ENCODE measurements around the gene SH3GLB2.

Gene SH3GLB2

GRCh38 chr9:129059796-129060785 lies 32.0 kb upstream of the SH3GLB2 start:
- no peak overlapping the region for H2BK5ac ChIP-seq (ENCODE audit: low read length)
- no peak for DNase-seq (ENCODE audit: low spot score)
- H4K8ac ChIP-seq (ENCODE audit: low read depth, low read length), result no peak overlapping the region
- no peak overlapping the region for H2BK15ac ChIP-seq (ENCODE audit: low read length)
- H3K9ac ChIP-seq (ENCODE audit: low read depth, low read length, poor library complexity), result no peak overlapping the region
- no peak overlapping the region for H2AK5ac ChIP-seq (ENCODE audit: low read depth, low read length)
- no peak overlapping the region for H3K14ac ChIP-seq (ENCODE audit: low read length)
- H3K4me2 ChIP-seq (ENCODE audit: insufficient read depth, low read length, poor library complexity, severe bottlenecking), result no peak overlapping the region
- H3K79me1 ChIP-seq (ENCODE audit: low read depth, low read length), result no peaks in the 10 kb centered on the region
- no peak overlapping the region for H4K91ac ChIP-seq (ENCODE audit: low read depth, low read length, poor library complexity)
- H2BK120ac ChIP-seq (ENCODE audit: low read depth, low read length), result no peak overlapping the region
- H2AFZ ChIP-seq (ENCODE audit: low read length), result no peak overlapping the region
- no peak overlapping the region for H3K4me3 ChIP-seq (ENCODE audit: low read length in 2 of 2)
- H2BK12ac ChIP-seq (ENCODE audit: low read length), result no peak overlapping the region
- WGBS, 2 donors (ENCODE audit: extremely low coverage in 2 of 2, insufficient read length in 2 of 2, insufficient replicate concordance in 1 of 2), result no CpG with 5 or more reads among the region's 37 CpGs
- no peaks in the 10 kb centered on the region for H3K9me3 ChIP-seq (replicated peaks in 1 of 2; ENCODE audit: control insufficient read depth in 2 of 2, insufficient read depth in 1 of 2, low read depth in 1 of 2, low read length in 2 of 2)
- no peak overlapping the region for H3K23ac ChIP-seq (ENCODE audit: low read depth, low read length, poor library complexity)
- no peak overlapping the region for H3K18ac ChIP-seq (ENCODE audit: low read length)
- H3K36me3 ChIP-seq (replicated peaks in 1 of 2; ENCODE audit: control insufficient read depth in 2 of 2, insufficient read depth in 2 of 2, low read length in 2 of 2), result peaks cover 19 to 42% of the 10 kb centered on the region in 2 donors
- no peaks in the 10 kb centered on the region for H3K4me1 ChIP-seq (ENCODE audit: control insufficient read depth in 2 of 2, insufficient read depth in 1 of 2, low read depth in 1 of 2, low read length in 2 of 2)
- no peak overlapping the region for H3K4ac ChIP-seq (ENCODE audit: low read length)
- no peaks in the 10 kb centered on the region for H3K27me3 ChIP-seq (ENCODE audit: control insufficient read depth in 3 of 3, insufficient read depth in 3 of 3, low read depth in 1 of 3, low read length in 3 of 3)
- H3K27ac ChIP-seq (replicated peaks; ENCODE audit: low read length), result no peak overlapping the region

- Histone ChIP-seq H3K4me2 (ENCODE audit: insufficient read depth, low read length, poor library complexity, severe bottlenecking) (no peak overlapping the region), H2AK5ac (ENCODE audit: low read depth, low read length) (no peak overlapping the region), H4K91ac (ENCODE audit: low read depth, low read length, poor library complexity) (no peak overlapping the region), H3K18ac (ENCODE audit: low read length) (no peak overlapping the region), H3K14ac (ENCODE audit: low read length) (no peak overlapping the region), H3K27ac (replicated peaks; ENCODE audit: low read length) (no peak overlapping the region), H3K4ac (ENCODE audit: low read length) (no peak overlapping the region), H4K8ac (ENCODE audit: low read depth, low read length) (no peak overlapping the region), H2AFZ (ENCODE audit: low read length) (no peak overlapping the region), H3K27me3 (ENCODE audit: control insufficient read depth in 3 of 3, insufficient read depth in 3 of 3, low read depth in 1 of 3, low read length in 3 of 3) (no peaks in the 10 kb centered on the region), H2BK12ac (ENCODE audit: low read length) (no peak overlapping the region), H2BK120ac (ENCODE audit: low read depth, low read length) (no peak overlapping the region), H3K4me1 (ENCODE audit: control insufficient read depth in 2 of 2, insufficient read depth in 1 of 2, low read depth in 1 of 2, low read length in 2 of 2) (no peaks in the 10 kb centered on the region), H2BK5ac (ENCODE audit: low read length) (no peak overlapping the region), H3K9me3 (replicated peaks in 1 of 2; ENCODE audit: control insufficient read depth in 2 of 2, insufficient read depth in 1 of 2, low read depth in 1 of 2, low read length in 2 of 2) (no peaks in the 10 kb centered on the region), H3K36me3 (replicated peaks in 1 of 2; ENCODE audit: control insufficient read depth in 2 of 2, insufficient read depth in 2 of 2, low read length in 2 of 2) (peaks cover 17 to 38% of the 10 kb centered on the region in 2 donors), H2BK15ac (ENCODE audit: low read length) (no peak overlapping the region), H3K9ac (ENCODE audit: low read depth, low read length, poor library complexity) (peak overlapping the region; percentile 27), H3K79me1 (ENCODE audit: low read depth, low read length) (no peaks in the 10 kb centered on the region), H3K4me3 (ENCODE audit: low read length in 2 of 2) (no peak overlapping the region), H3K23ac (ENCODE audit: low read depth, low read length, poor library complexity) (no peak overlapping the region)
- DNase-seq (ENCODE audit: low spot score), result no peak
- no CpG with 5 or more reads among the region's 21 CpGs for WGBS, 2 donors (ENCODE audit: extremely low coverage in 2 of 2, insufficient read length in 2 of 2, insufficient replicate concordance in 1 of 2)
Observed at GRCh38 chr9:129058965-129059795, 31.0 kb upstream of the SH3GLB2 start.

GRCh38 chr9:129054163-129054851 lies 26.2 kb upstream of the SH3GLB2 start:
- Histone ChIP-seq H2BK5ac (ENCODE audit: low read length) (no peak overlapping the region), H3K79me1 (ENCODE audit: low read depth, low read length) (peaks cover 2% of the 10 kb centered on the region), H2BK12ac (ENCODE audit: low read length) (no peak overlapping the region), H4K91ac (ENCODE audit: low read depth, low read length, poor library complexity) (no peak overlapping the region), H2BK15ac (ENCODE audit: low read length) (no peak overlapping the region), H2BK120ac (ENCODE audit: low read depth, low read length) (no peak overlapping the region), H3K4me3 (ENCODE audit: low read length in 2 of 2) (no peak overlapping the region), H3K14ac (ENCODE audit: low read length) (no peak overlapping the region), H2AFZ (ENCODE audit: low read length) (no peak overlapping the region), H3K18ac (ENCODE audit: low read length) (no peak overlapping the region), H3K23ac (ENCODE audit: low read depth, low read length, poor library complexity) (no peak overlapping the region), H4K8ac (ENCODE audit: low read depth, low read length) (no peak overlapping the region), H3K36me3 (replicated peaks in 1 of 2; ENCODE audit: control insufficient read depth in 2 of 2, insufficient read depth in 2 of 2, low read length in 2 of 2) (peaks cover 16 to 33% of the 10 kb centered on the region in 2 donors), H3K9me3 (replicated peaks in 1 of 2; ENCODE audit: control insufficient read depth in 2 of 2, insufficient read depth in 1 of 2, low read depth in 1 of 2, low read length in 2 of 2) (peaks cover 0 to 2% of the 10 kb centered on the region in 2 donors), H3K4ac (ENCODE audit: low read length) (no peak overlapping the region), H3K27ac (replicated peaks; ENCODE audit: low read length) (no peak overlapping the region), H3K27me3 (ENCODE audit: control insufficient read depth in 3 of 3, insufficient read depth in 3 of 3, low read depth in 1 of 3, low read length in 3 of 3) (no peaks in the 10 kb centered on the region), H3K9ac (ENCODE audit: low read depth, low read length, poor library complexity) (no peak overlapping the region), H2AK5ac (ENCODE audit: low read depth, low read length) (no peak overlapping the region), H3K4me2 (ENCODE audit: insufficient read depth, low read length, poor library complexity, severe bottlenecking) (no peak overlapping the region), H3K4me1 (ENCODE audit: control insufficient read depth in 2 of 2, insufficient read depth in 1 of 2, low read depth in 1 of 2, low read length in 2 of 2) (no peaks in the 10 kb centered on the region)
- whole genome bisulfite sequencing, 2 donors (ENCODE audit: extremely low coverage in 2 of 2, insufficient read length in 2 of 2, insufficient replicate concordance in 1 of 2), result no CpG with 5 or more reads among the region's 5 CpGs
- DNase-seq (ENCODE audit: low spot score), result no peak

All from neuronal stem cell (in vitro differentiated cells).